ENCODE data around the gene ITPR3. TPM values are rescaled to one million over a fixed set of nuclear protein-coding genes. Genes with fewer than 3 reads are reported as not detected.

Gene ITPR3
- total RNA-seq, 1 donor from 2014 or later: 0.78 TPM

DNA sequence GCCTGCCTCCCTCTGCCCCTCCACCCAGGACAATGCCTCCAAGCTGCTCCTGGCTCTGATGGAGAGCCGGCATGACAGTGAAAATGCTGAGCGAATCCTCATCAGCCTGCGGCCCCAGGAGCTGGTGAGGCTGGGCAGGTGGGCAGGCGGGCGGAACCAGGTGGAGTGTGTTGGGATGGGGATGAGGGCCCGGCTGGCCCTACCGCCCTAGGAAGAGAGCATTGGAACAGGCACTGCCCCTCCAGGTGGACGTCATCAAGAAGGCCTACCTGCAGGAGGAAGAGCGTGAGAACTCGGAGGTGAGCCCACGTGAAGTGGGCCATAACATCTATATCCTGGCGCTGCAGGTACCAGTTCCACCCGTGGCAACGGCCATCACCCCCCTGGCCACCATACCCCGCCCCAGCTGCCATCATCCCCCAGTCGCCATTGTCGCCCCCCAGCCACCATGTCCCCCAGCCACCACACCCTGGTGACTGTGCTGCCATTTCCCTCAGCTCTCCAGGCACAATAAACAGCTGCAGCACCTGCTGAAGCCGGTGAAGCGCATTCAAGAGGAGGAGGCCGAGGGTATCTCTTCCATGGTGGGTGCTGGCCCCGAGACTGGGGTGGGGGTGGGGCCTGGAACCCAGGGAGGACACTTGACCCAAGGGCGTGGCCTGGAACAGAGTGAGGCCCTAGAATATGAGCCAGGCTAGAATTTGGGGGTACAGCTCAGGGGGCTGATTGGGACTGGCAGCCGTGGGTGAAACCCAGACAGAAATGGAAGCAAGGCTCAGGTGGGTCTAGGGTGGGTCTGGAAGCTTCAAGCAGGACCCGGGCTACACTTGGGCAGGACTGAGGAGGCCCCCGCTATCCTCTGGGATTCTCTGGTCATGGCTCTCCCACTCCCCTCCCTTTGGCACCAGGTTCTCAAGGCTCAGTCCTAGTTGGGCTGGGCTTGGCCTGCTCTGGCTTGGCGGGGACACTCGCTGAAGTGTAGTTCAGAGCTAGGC is 66.2 kb downstream of the ITPR3 start:
- DNase-seq: no peak

DNA sequence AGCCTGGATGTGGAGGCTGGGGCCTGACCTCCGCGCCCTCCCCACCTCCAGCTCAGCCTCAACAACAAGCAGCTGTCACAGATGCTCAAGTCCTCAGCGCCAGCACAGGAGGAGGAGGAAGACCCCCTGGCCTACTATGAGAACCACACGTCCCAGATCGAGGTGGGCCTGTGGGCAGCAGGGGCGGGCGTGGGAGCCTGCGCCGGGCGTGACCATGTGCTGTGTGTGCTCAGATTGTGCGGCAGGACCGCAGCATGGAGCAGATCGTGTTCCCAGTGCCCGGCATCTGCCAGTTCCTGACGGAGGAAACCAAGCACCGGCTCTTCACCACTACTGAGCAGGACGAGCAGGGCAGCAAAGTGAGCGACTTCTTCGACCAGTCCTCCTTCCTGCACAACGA is 66.9 kb downstream of the ITPR3 start:
- no peak for DNase-seq

DNA sequence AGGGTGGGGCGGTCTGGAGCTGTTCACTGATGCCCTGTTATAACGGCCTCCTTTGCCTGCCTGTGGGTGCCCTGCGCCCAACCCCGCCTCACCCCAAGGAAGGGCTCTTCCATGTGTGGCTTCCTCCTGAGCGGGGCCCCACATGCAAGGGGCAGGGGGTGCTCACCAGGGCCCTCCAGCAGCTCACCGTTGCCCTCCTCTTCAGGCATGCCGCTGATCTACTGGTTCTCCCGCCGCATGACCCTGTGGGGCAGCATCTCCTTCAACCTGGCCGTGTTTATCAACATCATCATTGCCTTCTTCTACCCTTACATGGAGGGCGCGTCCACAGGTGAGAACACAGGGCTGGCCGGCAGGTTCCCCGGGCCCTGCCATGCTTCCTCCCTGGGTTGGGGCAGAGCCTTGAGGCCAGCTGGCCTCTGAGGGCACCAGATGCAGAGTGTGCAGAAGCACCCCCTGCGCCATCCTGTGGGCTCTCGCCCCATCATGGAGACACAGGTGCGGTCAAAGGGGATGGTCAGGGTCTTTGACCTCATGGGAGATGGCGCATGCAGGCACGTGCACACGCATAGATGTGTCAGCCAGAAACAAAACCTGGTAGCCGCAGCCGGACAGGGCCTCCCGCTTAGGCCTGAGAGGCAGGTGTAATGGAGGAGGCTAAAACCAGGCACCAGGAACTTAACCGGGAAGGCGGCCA is 67.5 kb downstream of the ITPR3 start:
- no peak for DNase-seq

DNA sequence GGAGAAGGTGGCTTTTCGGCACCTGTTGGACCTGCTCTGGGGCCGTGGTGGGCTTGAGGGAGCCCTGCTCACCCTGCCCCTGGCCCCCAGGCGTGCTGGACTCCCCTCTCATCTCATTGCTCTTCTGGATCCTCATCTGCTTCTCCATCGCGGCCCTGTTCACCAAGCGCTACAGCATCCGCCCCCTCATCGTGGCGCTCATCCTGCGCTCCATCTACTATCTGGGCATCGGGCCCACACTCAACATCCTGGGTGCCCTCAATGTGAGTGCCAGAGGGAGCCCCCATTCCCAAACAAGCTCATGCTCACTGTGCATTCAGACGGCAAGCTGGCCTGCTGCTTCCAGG is 68.0 kb downstream of the ITPR3 start:
- no peak for DNase-seq

DNA sequence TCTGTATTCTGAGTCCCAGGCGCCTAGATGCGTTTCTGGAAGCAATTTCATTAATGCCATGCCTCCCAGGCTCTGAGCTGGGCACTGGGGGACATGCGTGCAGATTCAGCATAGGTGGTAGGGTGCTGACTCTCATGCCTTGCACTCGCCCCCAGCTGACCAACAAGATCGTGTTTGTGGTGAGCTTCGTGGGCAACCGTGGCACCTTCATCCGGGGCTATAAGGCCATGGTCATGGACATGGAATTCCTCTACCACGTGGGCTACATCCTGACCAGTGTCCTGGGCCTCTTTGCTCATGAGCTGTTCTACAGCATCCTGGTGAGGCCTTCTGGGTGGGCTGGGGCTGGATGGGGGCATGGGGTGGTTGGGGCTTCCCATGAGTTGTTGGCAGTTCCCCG is 68.8 kb downstream of the ITPR3 start:
- DNase-seq: no peak

DNA sequence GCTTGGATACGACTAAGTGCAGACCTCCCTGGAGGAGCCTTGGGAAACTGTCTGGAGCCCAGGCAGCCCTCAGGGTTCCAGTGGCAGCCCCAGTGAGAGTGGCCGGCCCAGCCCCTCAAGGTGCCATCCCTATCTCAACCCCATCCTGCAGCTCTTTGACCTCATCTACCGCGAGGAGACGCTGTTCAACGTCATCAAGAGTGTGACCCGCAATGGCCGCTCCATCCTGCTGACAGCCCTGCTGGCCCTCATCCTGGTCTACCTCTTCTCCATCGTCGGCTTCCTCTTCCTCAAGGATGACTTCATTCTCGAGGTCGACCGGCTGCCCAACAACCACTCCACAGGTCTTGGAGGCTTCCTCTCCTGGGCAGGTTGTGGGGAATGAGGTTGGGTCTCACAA is 69.6 kb downstream of the ITPR3 start:
- no peak for DNase-seq

DNA sequence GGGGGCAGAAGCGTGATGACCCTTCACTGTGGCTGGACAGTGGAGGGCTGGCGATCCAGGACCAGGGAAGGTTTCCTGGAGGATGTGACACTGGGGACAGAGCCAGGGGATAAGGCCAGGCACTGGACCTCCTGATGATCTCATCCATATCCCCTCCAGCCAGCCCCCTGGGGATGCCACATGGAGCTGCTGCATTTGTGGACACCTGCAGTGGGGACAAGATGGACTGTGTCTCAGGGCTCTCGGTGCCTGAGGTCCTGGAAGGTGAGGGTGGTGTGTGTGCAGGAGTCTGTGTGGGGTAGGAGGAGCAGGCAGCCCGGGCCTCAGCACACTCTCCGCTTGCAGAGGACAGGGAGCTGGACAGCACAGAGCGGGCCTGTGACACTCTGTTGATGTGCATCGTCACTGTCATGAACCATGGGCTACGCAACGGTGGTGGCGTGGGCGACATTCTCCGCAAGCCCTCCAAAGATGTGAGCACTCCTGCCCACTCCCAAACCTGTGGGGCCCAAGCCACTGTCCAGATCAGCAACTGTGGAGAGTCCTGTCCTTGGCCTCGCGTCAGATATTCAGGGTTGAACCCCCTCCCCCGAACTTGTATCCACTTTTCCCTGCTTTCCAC is 70.4 kb downstream of the ITPR3 start:
- no peak for DNase-seq

DNA sequence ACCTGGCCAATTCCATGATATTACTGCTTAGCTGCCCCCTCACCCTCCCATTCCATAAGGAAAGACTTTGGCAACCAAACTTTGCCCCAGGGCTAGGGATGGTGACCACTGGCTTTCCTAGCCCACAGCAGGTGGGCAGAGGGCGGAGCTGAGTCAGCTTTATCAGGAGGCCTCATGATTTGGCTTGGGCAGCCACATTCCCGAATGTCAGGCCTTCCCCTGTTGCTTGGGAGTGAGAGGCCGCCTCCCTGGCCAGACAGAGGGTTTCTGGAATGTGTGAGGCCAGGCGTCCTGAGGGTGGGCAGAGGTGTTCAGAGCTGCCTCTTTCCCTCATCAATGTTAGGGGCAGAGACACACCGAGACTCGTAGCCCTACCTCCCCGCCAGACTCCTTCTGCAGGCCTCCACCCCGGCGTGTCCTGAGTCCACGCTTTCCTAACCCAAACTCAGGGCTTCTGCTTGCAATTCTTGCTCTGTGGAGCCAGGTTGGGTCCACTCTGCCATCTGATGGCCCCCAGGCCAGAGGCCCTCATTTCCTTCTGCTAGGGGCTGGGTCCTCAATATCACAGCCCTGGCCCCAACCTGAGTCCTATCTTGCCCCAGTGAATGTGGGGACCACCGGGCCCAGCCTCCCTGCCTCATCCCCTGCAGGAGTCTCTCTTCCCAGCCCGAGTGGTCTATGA is 71.1 kb downstream of the ITPR3 start:
- no peak for DNase-seq

DNA sequence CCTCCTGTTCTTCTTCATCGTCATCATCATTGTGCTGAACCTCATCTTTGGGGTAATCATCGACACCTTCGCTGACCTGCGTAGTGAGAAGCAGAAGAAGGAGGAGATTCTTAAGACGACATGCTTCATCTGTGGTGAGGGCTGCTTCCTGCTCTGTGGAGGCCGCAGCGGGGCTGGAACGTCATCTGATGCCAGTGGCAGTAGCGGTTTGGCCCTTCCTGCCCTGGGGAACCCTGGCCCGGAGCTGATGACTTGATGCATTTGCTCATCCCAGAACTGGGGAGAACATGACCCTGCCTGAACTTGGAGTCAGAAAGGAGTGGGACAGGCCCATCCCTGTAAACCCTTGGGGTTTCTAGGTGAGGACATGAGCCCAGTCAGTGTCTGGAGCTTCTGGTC is 71.6 kb downstream of the ITPR3 start:
- no peak for DNase-seq

DNA sequence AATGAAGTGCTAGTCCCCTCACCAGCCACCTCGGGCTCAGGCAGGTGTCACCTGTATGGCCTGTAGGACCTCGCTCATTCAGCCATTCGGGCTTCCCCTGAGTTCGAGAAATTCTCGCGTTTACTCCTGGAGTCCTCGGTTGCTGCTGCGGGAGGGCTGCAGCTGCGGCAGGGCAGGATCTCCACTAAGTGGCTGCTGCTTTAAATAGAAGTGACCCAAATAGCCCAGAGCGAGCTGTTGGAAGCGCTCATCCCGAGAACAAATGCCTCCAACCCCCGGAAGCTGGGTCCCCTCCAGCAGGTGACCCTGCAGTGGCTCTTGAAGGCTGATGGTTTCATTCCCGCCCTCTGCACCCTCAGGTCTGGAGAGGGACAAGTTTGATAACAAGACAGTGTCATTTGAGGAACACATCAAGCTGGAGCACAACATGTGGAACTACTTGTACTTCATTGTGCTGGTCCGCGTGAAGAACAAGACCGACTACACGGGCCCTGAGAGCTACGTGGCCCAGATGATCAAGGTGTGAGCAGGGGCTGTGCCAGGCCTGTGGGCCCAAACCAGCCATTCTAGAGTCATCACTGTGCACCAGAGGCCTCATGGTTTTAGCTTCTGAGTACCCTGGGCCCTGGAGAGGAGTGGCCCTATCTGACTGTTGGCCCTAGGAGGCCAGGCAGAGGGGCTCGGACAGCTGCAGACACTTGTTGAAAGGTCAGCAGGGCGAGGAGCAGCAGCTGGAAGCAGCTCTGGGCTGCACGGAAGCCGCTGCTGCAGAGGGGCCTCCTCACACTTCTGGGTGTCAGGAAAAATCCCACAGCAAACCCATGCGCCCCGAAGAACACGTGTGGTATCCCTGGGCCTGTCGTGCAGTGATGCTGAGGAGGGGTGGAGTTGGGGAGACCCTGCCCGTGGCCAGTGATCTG is 72.3 kb downstream of the ITPR3 start:
- no peak for DNase-seq

DNA sequence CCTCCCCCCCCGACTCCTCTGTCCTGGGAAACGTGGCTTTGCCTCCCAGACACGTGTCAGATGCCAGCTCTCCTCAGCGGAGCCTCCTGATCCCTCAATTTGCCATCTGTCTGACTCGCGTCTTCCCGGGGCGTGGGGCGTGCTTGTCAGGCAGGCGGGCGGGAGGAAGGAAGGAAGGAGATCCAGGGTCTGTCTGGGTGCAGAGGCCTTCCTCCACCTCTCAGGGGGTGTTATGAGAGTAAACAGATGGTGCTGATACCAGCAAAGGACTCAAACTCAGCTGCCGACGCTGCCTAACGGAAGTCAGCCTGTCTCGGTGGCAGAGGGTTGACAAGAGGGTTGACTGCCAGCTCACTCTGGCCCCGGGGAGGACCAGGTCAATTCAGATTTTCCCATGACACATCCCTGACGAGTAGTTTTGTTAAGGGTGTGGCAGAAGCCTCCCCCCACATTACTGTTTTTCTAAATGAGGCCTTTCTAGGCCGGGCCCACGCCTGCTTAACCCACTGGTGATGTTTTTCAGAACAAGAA is 73.3 kb downstream of the ITPR3 start:
- no peak for DNase-seq

DNA sequence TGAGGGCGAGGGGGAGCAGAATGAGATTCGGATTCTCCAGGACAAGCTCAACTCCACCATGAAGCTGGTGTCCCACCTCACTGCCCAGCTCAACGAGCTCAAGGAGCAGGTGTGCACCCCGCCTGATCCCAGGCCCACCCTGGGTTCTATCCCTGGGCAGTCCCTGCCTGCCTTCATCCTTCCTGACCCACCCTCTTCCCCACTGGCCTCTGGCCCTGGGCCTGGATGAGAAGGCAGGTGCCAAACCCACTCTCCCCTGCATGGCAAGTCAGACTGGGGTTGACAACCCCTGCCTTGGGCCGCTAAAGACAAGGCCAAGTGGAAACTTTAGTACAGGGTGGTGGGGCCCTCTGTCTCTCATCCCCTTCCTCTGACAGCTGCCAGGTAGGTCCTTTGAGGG is 73.9 kb downstream of the ITPR3 start:
- DNase-seq: no peak

DNA sequence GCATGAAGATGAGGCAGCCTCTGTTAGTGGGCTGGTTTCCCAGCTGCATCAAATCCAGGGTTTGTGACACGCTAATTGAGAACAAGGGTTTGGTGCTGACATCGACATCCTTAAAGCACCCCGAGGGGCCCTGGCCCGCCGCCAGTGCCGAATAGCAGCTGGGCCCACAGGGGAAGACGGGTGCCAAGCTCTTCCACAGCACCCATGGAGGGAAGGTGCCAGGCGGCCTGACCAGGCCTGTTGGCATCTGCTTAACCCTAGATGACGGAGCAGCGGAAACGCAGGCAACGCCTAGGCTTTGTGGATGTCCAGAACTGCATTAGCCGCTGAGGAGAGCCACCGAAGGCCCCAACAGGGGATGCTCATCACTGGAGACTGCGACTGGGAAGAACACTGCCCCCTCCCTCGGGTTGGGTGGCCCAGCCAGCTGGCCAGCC is 74.3 kb downstream of the ITPR3 start:
- no peak for DNase-seq

DNA sequence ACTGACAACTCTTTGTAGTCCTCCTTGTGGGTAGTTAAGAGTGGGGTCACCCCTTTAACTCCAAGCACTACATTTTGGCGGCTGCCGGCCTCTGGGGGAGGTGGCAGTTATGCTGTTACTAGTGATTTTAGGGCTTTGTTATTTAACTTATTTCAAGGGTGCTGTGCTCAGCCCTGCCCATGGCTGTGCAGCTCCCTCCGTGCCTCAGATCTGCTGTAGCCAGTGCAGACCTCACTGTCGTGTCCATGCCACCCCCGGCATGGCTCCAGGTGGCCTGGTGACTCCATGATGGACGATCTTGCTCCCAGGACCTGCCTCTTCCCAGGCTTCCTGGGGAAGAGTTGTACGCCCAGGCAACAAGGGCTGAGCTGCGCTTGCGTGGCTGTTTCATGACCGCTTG is 75.0 kb downstream of the ITPR3 start:
- no peak for DNase-seq

DNA sequence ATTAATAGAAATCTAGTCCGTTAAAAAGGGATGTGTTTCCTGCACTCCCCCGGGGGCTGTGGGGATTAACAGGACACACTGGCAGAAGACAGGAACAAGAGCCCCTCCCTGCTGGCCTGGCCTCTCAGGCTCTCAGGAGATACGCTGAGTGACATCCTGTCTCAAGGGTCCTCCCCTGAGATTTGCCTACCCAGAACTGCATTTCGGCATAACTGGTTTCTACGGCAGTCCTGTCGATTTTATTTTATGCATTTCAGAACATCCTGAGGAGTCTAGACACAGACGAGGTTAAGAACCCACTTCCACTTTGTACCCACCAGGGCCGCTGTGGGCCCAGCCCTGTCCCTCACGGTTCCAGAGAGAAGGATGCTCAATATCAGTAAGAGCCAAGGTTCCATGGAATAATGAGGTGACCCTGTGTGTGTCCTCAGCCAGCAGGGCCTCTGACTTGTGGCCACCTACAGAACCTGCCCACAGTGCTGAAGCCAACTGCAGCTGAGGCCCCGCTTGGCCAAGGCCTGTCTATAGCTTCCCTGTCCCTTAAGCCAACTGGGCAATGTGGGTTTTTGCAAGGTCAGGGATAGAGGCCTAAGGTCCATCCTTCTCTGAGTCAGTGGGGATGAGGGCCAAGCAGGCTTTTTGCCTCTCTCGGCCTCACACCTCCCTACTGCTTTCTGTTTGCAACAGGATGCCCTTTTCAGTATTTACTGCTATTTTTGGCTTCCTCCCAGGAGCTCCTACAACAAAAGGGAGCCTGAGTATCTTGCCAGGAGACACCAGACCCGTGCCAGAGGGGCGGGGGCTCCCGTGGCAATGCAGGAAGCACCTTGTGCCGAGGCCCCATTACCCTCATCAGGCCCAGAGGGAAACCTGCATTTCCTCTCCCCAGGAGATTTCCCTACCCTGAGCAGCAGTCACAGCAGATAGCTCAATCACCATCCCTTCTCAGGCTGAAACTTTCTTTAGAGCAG is 75.7 kb downstream of the ITPR3 start:
- DNase-seq: no peak

DNA sequence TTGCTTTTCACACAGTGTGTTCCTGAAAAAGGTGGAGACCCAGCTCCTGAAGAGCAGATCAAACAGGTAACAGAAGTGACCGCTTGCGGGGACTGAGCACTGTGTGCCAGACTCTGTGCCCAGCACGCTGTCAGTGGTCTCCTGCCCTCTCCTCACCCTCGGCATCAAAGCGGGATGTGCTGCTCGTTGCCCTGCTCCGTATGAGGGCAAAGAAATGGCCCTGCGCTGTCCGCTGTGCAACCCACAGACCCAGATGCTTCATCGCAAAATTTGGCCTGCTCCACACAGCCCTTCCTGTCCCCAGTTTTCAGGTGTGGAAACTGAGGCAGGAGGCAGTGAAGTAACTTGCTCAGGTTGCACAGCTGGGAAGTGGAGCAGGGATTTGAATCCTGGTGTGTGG is 76.7 kb downstream of the ITPR3 start:
- no peak for DNase-seq

DNA sequence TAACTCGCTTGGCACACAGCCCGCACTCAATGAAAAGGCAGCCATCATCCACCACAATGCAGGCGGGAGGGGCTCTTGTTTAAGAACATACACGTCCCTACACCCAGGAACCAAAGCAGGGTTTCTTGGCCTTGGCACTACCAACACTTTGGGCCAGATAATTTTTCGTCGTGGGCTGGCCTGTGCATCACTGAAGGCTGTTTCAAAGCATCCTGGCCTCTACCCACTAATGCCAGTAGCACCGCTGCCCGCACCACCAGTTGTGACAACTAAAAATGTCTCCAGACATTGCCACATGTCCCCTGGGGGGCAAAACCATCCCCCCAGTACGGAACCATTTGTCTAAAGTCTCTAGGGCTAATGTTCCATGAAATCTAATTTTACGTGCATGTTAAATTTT is 77.4 kb downstream of the ITPR3 start:
- no peak for DNase-seq

DNA sequence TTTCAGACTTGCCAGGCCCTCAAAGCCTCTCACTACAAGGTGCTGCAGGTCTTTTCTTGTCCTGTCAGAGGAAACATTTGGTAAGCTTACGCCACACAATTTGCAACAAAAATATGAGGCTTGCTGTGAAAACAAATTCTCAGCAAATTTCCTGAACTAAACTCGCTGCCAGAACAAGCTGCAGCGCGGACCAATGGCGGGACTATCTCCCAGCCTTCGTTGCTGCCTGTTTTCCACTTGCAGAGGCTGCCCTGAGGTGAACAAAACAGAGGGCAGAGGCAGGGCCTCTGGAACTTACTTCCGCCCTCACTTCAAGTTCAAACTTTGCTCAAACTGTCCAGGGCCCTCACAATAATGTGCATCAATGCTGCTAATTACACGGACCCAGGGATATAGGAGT is 78.0 kb downstream of the ITPR3 start:
- DNase-seq: no peak

DNA sequence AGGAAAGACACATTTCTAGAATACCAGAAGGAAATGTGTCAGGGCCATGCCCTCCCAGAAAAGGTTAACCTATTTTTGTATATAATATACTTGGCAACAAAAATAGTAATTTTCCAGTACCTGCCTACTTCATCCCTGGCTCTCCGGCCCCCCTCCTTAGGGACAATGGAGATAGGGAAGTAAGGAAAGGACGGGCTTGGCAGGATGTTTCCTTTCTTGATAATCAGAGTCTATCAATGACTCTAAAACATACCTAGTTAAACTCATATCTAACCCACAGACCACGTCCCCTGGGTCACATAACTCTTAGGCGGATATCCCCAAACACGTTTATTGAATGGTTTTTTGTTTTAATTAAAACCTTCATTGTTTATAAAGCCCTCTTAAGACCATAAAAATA is 78.6 kb downstream of the ITPR3 start:
- no peak for DNase-seq
